Activated T-helper 9 cell treated with anti-CD3 and anti-CD28 coated beads, Interleukin-2, amount 50 U/mL, for 16 hours (primary cell): Measurements from ENCODE around the gene CNIH3.

Experiments
- DNase-seq: peaks from one replicate; pipeline ENCODE4 v3.0.0-alpha.2; 2020; ENCODE audit warnings: low read depth

The CNIH3 gene

DNA sequence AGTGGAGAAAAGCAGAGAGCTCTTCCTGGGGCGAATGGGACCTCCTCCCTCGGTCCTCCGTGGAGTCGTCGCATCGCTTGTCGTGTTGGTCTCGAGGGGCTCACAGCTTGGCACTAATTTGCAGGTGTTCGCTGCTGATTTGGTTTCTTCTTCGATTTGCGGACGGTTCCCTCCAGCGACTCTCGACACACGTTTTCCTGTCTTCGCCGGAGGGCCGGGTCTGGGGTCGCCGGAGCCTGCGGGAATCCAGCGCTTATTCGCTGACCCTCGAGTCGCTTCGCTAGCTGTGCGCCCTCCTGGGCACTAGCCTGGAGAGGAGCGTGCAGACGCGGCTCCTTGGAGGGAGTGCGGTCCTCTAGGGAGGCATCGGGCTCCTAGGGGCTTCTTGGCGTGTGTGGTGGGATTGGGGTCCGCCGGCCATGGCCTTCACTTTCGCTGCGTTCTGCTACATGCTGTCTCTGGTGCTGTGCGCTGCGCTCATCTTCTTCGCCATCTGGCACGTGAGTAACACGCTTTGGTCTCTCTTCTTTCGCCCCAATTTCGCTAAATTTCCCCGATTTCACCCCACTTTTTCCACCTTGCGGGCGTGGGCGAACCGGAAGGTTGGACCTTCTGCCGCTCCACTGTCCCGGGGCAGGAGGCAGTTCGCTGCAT is 766 bp downstream of the CNIH3 start:
- no peak for DNase-seq

GRCh38 chr1:224617410-224618355 is 1.6 kb downstream of the CNIH3 start:
- no peak for DNase-seq

GRCh38 chr1:224619209-224619608 is 3.1 kb downstream of the CNIH3 start:
- no peak for DNase-seq

GRCh38 chr1:224620105-224620504 is 4.0 kb downstream of the CNIH3 start:
- DNase-seq = no peak

GRCh38 chr1:224621813-224622682 is 5.9 kb downstream of the CNIH3 start:
- no peak for DNase-seq

DNA sequence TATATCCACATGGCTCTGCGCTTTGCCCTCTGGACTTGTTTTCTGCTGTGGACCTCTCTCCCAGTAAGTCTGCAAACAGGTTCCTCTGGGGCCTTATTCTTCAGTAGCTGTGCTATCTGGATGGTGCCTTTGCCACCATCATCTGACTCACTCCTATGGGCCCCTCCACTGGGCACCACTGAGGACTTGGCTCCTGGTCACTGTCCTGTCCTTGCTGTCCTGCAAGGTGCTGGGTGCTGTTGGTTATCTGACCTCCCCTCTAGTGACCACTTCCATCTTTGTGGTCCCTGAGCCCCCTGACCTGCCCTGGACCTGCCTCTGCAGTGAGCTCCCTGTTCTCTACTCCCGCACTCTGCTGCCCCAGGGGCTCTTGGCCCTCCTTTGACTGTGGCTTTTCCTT is 6.7 kb downstream of the CNIH3 start:
- DNase-seq = no peak

- no peak for DNase-seq
These were observed 7.2 kb downstream of the CNIH3 start for GRCh38 chr1:224623310-224623714.

DNA sequence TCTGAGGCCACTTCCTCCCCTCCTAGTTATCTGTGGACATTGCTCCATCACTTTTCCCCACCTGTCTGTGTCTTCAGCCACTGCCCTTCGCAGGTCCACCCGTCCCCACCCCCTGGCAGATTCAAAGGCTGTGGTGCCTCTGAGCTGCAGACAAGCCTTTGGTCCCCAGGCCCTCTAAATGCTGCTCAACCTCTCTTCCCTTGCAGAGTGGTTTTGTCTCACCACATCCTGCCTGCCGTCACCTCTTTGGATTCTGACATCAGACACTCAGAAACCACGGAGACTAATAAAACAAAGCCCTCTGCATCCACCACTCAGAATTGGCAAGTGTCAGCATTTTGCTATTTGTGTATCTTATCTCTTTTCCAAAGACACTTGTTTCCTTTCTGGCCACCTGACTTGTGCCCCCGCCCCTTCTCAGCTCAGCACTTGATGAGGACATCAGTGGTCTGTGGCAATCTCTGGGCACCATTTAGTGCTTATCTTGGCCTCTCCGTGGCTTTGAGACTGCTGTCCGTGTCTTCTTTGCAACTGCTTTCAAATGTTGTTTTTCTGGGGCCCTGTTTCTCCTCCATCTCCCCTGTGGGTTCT is 7.7 kb downstream of the CNIH3 start:
- DNase-seq = peak; percentile 41

- no peak for DNase-seq
These were observed 8.3 kb downstream of the CNIH3 start for GRCh38 chr1:224624432-224624831.

DNA sequence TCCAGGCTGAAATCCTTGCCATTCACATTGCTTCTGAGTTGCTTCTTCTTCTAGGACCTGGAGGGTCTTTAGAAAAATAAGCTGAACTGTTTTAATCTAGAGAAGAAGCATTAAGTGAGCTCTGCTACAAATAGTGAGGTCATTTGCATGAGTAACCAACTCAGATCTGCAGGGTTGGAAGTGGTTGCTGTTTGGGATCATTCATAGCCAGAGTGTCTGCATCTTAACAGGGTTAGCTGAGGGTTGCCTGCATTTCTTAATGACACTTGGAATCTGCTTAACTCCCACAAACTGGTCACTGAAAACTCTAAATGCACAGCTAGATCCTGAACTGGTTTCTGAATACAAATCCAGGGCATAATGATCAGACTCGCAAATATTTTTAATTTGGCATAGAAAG is 9.9 kb downstream of the CNIH3 start:
- no peak for DNase-seq

- DNase-seq = no peak
These were observed 13.8 kb downstream of the CNIH3 start for GRCh38 chr1:224629965-224630364.

- no peak for DNase-seq
These were observed 15.5 kb downstream of the CNIH3 start for GRCh38 chr1:224631462-224632115.

DNA sequence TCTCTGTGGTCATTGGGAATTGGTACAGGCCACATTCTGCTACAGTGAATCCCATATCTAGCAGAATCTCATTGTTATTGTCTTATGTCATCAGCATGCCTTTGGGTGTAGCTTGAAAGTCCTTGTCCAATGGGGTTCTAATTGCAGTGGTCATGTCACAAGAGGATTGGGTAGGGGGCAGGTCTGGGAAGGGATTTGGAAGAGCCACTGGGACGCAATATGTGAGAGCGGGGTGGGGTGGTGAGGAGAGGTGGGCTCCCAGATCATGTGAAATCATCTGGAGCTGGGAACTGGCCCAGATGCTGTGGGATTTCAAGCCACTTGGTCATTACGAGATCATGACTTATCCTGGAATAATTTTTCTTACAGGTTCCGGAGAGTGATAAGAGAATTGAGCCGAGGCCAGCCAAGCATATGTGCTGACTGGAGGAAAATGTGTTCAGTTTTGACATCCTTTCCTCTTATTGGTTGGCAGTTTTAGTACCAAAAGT is 16.3 kb downstream of the CNIH3 start:
- DNase-seq = no peak

- DNase-seq = no peak
These were observed 16.8 kb downstream of the CNIH3 start for GRCh38 chr1:224632921-224633321.

DNA sequence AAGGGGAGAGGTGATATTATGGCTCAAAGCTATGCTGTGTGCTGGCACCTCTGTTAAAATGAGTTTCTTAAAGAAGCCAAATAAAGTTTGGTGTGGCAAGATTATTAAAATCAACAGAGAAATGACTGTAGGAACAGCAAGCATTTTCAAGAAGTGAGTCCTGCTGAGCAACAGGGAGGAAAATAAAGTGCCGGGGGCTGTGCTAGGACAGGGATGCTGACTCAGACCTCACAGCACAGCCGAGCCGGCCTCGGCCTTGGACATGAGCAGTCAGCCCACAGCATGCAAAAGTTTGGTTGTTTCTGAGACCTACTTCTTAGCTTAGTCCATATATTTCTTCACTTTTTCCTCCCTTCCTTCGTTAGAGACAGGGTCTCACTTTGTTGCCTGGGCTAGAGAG is 19.2 kb downstream of the CNIH3 start:
- no peak for DNase-seq

DNA sequence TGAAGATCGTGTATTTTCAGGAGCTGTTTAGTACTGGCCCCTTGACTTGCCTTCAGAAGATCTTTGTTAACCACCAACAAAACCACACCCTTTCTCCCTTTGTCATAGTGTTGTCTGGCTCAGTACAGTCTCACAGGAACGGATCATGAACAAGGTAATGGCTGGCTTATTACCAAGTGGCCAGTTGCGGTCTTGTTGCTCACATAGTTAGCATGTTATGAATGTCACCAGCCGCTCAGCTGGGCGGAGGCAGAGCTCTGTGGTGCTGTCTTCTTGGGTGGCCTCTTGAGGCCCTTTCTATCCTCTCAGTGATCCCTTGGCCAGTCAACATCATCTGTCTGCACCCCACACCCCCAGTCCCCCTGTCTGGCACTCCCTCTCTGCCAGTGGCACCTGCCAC is 21.4 kb downstream of the CNIH3 start:
- no peak for DNase-seq

DNA sequence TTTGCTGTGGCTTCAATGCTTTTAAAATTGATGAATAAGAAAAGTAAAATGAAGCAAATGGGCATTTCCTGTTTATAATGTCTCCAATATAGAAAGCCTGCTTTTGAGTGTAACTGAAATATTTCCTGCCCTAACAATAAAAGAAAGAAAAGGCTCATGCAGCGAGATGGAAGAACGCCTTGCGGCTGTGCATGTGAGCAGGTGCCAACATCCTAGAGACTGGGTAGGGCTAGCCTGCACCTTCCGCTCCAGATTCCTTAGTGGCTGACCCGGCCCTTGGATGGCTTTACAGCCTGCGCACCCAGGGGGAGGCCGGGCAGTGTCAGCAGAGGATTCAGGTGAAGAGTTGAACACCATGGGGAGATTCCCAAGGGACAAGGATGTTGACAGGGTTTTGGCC is 21.8 kb downstream of the CNIH3 start:
- DNase-seq = no peak

- no peak for DNase-seq
These were observed 23.4 kb downstream of the CNIH3 start for GRCh38 chr1:224639426-224639975.

- no peak for DNase-seq
These were observed 23.9 kb downstream of the CNIH3 start for GRCh38 chr1:224640018-224640417.

DNA sequence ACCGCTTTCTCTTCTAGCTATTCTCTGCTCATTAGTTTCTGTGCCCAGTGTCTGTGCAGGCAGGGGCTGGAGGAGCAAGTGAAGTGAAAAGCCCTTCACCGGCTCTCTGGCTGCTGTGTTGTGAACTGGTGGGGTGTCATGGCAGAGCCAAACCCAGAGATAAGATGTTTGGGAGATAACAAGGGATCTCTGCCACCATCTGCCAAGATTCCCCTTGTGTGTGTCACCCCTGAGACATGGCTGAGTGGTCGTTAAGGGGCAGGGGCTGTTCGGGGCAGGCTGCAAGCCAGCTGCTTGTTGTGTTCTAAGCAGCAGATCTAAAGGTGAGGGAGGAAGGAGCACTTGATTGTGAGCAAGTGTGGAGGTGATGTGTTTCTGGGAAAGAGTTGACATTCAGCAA is 24.5 kb downstream of the CNIH3 start:
- DNase-seq = no peak

- no peak for DNase-seq
These were observed 24.9 kb downstream of the CNIH3 start for GRCh38 chr1:224641030-224641429.
